A204.1 (cell line): ENCODE data around the gene RAB11FIP3.

Source experiments
- FAIRE-seq: peaks from 2 replicates; lab custom pipeline; 2012; peaks lifted over from hg19 to GRCh38; lab: Jason Lieb, UNC

Gene RAB11FIP3

GRCh38 chr16:424033-424622 lies 1.3 kb upstream of the RAB11FIP3 start:
- FAIRE-seq: no peak

- FAIRE-seq: no peak
These were observed 797 bp upstream of the RAB11FIP3 start for GRCh38 chr16:424623-425081.

GRCh38 chr16:425740-426114 lies 278 bp downstream of the RAB11FIP3 start:
- no peak for FAIRE-seq

GRCh38 chr16:426115-426905 lies 861 bp downstream of the RAB11FIP3 start:
- FAIRE-seq: no peak

- FAIRE-seq: no peak
These were observed 1.4 kb downstream of the RAB11FIP3 start for GRCh38 chr16:426906-427249.

GRCh38 chr16:427250-427649 lies 1.8 kb downstream of the RAB11FIP3 start:
- FAIRE-seq: no peak

- no peak for FAIRE-seq
These were observed 5.5 kb downstream of the RAB11FIP3 start for GRCh38 chr16:430904-431303.

- FAIRE-seq: no peak
These were observed 15.2 kb downstream of the RAB11FIP3 start for GRCh38 chr16:440627-441026.

GRCh38 chr16:441447-441846 lies 16.0 kb downstream of the RAB11FIP3 start:
- no peak for FAIRE-seq

- FAIRE-seq: no peak
These were observed 17.5 kb downstream of the RAB11FIP3 start for GRCh38 chr16:442976-443375.

GRCh38 chr16:444027-444426 lies 18.6 kb downstream of the RAB11FIP3 start:
- no peak for FAIRE-seq

- FAIRE-seq: no peak
These were observed 20.1 kb downstream of the RAB11FIP3 start for GRCh38 chr16:445566-445965.

GRCh38 chr16:450385-450784 lies 24.9 kb downstream of the RAB11FIP3 start:
- FAIRE-seq: no peak

GRCh38 chr16:450785-451512 lies 25.5 kb downstream of the RAB11FIP3 start:
- no peak for FAIRE-seq

GRCh38 chr16:454397-454940 lies 29.0 kb downstream of the RAB11FIP3 start:
- FAIRE-seq: no peak

- FAIRE-seq: no peak
These were observed 30.0 kb downstream of the RAB11FIP3 start for GRCh38 chr16:455453-455852.

GRCh38 chr16:456891-457483 lies 31.5 kb downstream of the RAB11FIP3 start:
- no peak for FAIRE-seq

GRCh38 chr16:457732-458400 lies 32.4 kb downstream of the RAB11FIP3 start:
- FAIRE-seq: no peak

GRCh38 chr16:459761-460160 lies 34.3 kb downstream of the RAB11FIP3 start:
- FAIRE-seq: no peak

GRCh38 chr16:460787-461186 lies 35.3 kb downstream of the RAB11FIP3 start:
- FAIRE-seq: no peak

- FAIRE-seq: no peak
These were observed 37.6 kb downstream of the RAB11FIP3 start for GRCh38 chr16:463071-463470.

GRCh38 chr16:466651-467050 lies 41.2 kb downstream of the RAB11FIP3 start:
- no peak for FAIRE-seq
